Neural progenitor cell (in vitro differentiated cells): ENCODE measurements around the gene IFRD1. TPM values are rescaled to one million over a fixed set of nuclear protein-coding genes. Genes with fewer than 3 reads are reported as not detected.

Experiments used
- DNase-seq: peaks from one replicate; pipeline ENCODE4 v3.0.0-alpha.2; 2016; ENCODE audit warnings: low spot score
- H2AFZ ChIP-seq: fragments of 200-600 bp; sonication (generic); replicated peaks from 2 replicates; pipeline ENCODE4 v1.6.1; 2016; ENCODE audit warnings: antibody characterized with exemption
- H3F3A ChIP-seq: fragments of 200-600 bp; sonication (generic); 2 replicates; pipeline ENCODE4 v1.6.1; 2016; ENCODE audit warnings: antibody characterized with exemption, low read depth
- H3K27ac ChIP-seq: fragments of 200-600 bp; sonication (generic); 2 replicates; pipeline ENCODE4 v1.5.1; 2016; ENCODE audit warnings: mild to moderate bottlenecking
- H3K27me3 ChIP-seq: fragments of 200-600 bp; sonication (generic); 2 replicates; pipeline ENCODE4 v1.6.1; 2016; ENCODE audit warnings: mild to moderate bottlenecking, moderate library complexity
- H3K36me3 ChIP-seq: fragments of 200-600 bp; sonication (generic); 2 replicates; pipeline ENCODE4 v1.5.1; 2016
- H3K4me1 ChIP-seq: fragments of 200-600 bp; sonication (generic); 2 replicates; pipeline ENCODE4 v1.6.1; 2016; ENCODE audit warnings: mixed run types
- H3K4me2 ChIP-seq: fragments of 200-600 bp; sonication (generic); 2 replicates; pipeline ENCODE4 v1.6.1; 2016
- H3K4me3 ChIP-seq: fragments of 200-600 bp; sonication (generic); 2 replicates; pipeline ENCODE4 v1.5.1; 2016
- H3K79me2 ChIP-seq: fragments of 200-600 bp; sonication (generic); 2 replicates; pipeline ENCODE4 v1.6.1; 2016; ENCODE audit warnings: low read depth
- H3K9ac ChIP-seq: fragments of 200-600 bp; sonication (generic); 2 replicates; pipeline ENCODE4 v1.6.1; 2016
- H3K9me3 ChIP-seq: fragments of 200-600 bp; sonication (generic); 2 replicates; pipeline ENCODE4 v1.5.1; 2016; ENCODE audit warnings: low read depth
- H4K20me1 ChIP-seq: fragments of 200-600 bp; sonication (generic); 2 replicates; pipeline ENCODE4 v1.6.1; 2016; ENCODE audit warnings: low read depth
- H3K27ac Mint-ChIP-seq: 3 replicates; pipeline ENCODE4 v1.8.0; 2021; ENCODE audit warnings: mixed read lengths
- H3K27me3 Mint-ChIP-seq: 2 replicates; pipeline ENCODE4 v1.8.0; 2022; ENCODE audit warnings: low read depth, mild to moderate bottlenecking, inconsistent platforms, moderate library complexity, mixed read lengths; ENCODE audit not compliant: insufficient read depth
- H3K36me3 Mint-ChIP-seq: 3 replicates; pipeline ENCODE4 v1.8.0; 2021; ENCODE audit warnings: mixed read lengths
- H3K4me1 Mint-ChIP-seq: 3 replicates; pipeline ENCODE4 v1.8.0; 2021; ENCODE audit warnings: mixed read lengths
- H3K4me3 Mint-ChIP-seq: 3 replicates; pipeline ENCODE4 v1.8.0; 2021; ENCODE audit warnings: mild to moderate bottlenecking, moderate library complexity, mixed read lengths
- H3K9me3 Mint-ChIP-seq: 3 replicates; pipeline ENCODE4 v1.8.0; 2020; ENCODE audit warnings: mixed read lengths
- EZH2 ChIP-seq: fragments of 200-600 bp; sonication (generic); IDR thresholded peaks from 2 replicates; pipeline ENCODE4 v1.6.1; 2017; ENCODE audit warnings: antibody characterized with exemption, mild to moderate bottlenecking, moderate library complexity
- EZH2phosphoT487 ChIP-seq: fragments of 200-600 bp; sonication (generic); IDR thresholded peaks from 2 replicates; pipeline ENCODE4 v1.6.1; 2017; ENCODE audit warnings: antibody characterized with exemption
- total RNA-seq: library from RNA; depleted of rRNA; stranded (reverse); fragments of >200 nt; gene quantifications from 2 replicates; pipeline ENCODE4 v1.2.3, GENCODE V29; 2015; ENCODE audit warnings: low replicate concordance
- TF ChIP-seq, protein P1 (sequence below): fragments of 200-600 bp; sonication (generic); IDR thresholded peaks from 2 replicates; pipeline ENCODE4 v1.5.1; 2017; ENCODE audit warnings: antibody characterized with exemption, mild to moderate bottlenecking

The IFRD1 gene
- total RNA-seq, 1 donor from 2014 or later = 110 TPM

DNA sequence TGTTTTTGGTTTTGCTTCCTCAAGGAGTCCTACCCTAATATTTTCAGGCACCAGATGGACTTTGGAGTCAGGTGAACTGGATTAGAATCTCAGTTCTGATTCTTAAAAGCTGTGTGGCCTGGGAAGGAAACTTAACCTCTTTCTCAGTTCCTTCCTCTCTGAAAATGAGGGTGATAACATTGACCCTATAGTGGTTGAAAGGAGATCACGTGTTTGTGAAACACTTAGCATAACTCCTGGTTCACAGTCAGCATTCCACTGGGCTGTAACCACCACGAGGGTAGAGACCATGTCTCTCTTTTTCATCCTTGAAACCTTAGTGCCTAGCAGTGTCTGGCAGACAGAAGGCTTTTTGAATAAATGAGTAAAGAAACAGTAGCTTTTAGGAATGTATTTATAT, 47.2 kb downstream of the IFRD1 start:
- no peak for DNase-seq
- Histone ChIP-seq H3K79me2 (no peaks in the 10 kb centered on the region), H2AFZ (no peak overlapping the region), H3K9me3 (no peaks in the 10 kb centered on the region), H3K27ac (no peak overlapping the region), H4K20me1 (no peaks in the 10 kb centered on the region), H3F3A (no peaks in the 10 kb centered on the region), H3K4me2 (no peak overlapping the region), H3K27me3 (no peaks in the 10 kb centered on the region), H3K36me3 (no peaks in the 10 kb centered on the region), H3K4me3 (no peak overlapping the region), H3K4me1 (peaks cover 9% of the 10 kb centered on the region), H3K9ac (no peak overlapping the region)
- H3K27ac Mint-ChIP-seq = no peak overlapping the region
- no peak overlapping the region for H3K4me3 Mint-ChIP-seq
- H3K36me3 Mint-ChIP-seq = no peaks in the 10 kb centered on the region
- H3K4me1 Mint-ChIP-seq = peaks cover 17% of the 10 kb centered on the region
- H3K27me3 Mint-ChIP-seq = no peaks in the 10 kb centered on the region
- H3K9me3 Mint-ChIP-seq = no peaks in the 10 kb centered on the region
- TF ChIP-seq EZH2phosphoT487 = no peak
- TF ChIP-seq, protein P1, sequence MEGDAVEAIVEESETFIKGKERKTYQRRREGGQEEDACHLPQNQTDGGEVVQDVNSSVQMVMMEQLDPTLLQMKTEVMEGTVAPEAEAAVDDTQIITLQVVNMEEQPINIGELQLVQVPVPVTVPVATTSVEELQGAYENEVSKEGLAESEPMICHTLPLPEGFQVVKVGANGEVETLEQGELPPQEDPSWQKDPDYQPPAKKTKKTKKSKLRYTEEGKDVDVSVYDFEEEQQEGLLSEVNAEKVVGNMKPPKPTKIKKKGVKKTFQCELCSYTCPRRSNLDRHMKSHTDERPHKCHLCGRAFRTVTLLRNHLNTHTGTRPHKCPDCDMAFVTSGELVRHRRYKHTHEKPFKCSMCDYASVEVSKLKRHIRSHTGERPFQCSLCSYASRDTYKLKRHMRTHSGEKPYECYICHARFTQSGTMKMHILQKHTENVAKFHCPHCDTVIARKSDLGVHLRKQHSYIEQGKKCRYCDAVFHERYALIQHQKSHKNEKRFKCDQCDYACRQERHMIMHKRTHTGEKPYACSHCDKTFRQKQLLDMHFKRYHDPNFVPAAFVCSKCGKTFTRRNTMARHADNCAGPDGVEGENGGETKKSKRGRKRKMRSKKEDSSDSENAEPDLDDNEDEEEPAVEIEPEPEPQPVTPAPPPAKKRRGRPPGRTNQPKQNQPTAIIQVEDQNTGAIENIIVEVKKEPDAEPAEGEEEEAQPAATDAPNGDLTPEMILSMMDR = no peak
- TF ChIP-seq EZH2 = no peak

DNA sequence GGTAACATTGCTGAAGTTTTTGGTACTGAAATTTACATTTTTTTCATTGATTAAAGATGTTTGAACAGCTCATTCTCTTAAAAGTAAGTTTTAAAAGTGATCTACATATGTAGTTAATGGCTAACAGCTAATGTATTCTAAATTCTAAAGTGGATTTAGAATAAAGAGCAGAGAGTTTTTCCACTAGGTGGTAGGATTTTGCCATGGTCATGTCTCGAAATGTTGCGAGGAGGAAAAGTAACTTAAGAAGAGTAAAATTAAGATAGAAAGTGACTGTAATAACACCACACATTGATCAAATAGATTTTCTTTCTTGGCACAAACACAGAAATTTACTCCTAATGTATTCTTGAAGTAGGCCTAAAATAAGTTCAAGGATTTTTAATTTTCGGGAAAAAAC, 50.4 kb downstream of the IFRD1 start:
- H3F3A ChIP-seq = no peaks in the 10 kb centered on the region
- no peak overlapping the region for H3K4me3 ChIP-seq
- no peaks in the 10 kb centered on the region for H3K27me3 ChIP-seq
- H3K27ac ChIP-seq = no peak overlapping the region
- no peaks in the 10 kb centered on the region for H3K9me3 ChIP-seq
- no peak overlapping the region for H2AFZ ChIP-seq
- Mint-ChIP-seq H3K27me3 (no peaks in the 10 kb centered on the region), H3K4me3 (no peak overlapping the region), H3K9me3 (no peaks in the 10 kb centered on the region), H3K27ac (no peak overlapping the region), H3K4me1 (peaks cover 15% of the 10 kb centered on the region), H3K36me3 (no peaks in the 10 kb centered on the region)
- H3K36me3 ChIP-seq = no peaks in the 10 kb centered on the region
- TF ChIP-seq, protein P1 = peak; percentile 28
- TF ChIP-seq EZH2 (no peak), EZH2phosphoT487 (no peak)
- no peak overlapping the region for H3K4me2 ChIP-seq
- H3K9ac ChIP-seq = no peak overlapping the region
- DNase-seq = no peak
- H4K20me1 ChIP-seq = no peaks in the 10 kb centered on the region
- peaks cover under 1% of the 10 kb centered on the region for H3K4me1 ChIP-seq
- H3K79me2 ChIP-seq = no peaks in the 10 kb centered on the region

DNA sequence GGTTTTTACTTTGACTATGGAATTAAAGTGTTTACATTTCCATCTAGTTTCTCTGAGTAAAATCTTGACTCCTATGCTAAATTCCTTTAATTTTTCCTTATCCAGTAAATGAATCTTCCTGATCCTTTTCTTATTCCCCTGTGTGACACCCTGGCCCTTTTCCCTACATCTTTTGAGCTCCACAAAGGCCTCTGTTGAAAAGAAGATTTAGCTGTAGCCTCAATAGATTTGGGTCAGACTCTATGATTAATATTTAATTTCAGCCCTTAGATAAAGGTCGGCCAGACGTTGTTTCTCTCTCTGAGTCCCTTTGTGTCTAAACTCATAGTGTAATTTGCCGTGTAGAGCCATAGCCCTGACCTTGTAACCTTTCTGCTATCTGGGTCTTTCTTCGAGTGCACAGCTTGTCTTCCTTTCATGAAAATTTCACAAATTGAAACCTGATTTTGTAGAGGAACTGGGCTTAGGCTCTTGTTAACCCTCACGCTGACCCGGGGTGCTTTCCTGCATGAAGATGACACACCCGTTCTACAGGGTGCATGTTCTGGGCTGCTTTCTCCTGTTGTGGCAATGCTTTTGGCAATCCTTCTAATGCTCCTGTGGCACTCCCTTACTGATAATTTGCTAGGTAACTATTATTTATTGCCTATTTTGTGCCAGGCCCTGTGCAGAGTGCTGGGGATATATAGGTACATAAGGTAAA, 51.7 kb downstream of the IFRD1 start:
- no peaks in the 10 kb centered on the region for H3K27me3 Mint-ChIP-seq
- no peak overlapping the region for H3K4me2 ChIP-seq
- no peak for TF ChIP-seq EZH2
- TF ChIP-seq, protein P1 = no peak
- TF ChIP-seq EZH2phosphoT487 = no peak
- no peaks in the 10 kb centered on the region for H4K20me1 ChIP-seq
- H3K9me3 Mint-ChIP-seq = no peaks in the 10 kb centered on the region
- H3K27me3 ChIP-seq = no peaks in the 10 kb centered on the region
- H3K4me3 Mint-ChIP-seq = no peak overlapping the region
- H3K9ac ChIP-seq = no peak overlapping the region
- H3K36me3 Mint-ChIP-seq = no peaks in the 10 kb centered on the region
- no peaks in the 10 kb centered on the region for H3F3A ChIP-seq
- DNase-seq = no peak
- no peak overlapping the region for H3K27ac ChIP-seq
- H2AFZ ChIP-seq = no peak overlapping the region
- H3K79me2 ChIP-seq = no peaks in the 10 kb centered on the region
- H3K27ac Mint-ChIP-seq = no peak overlapping the region
- H3K36me3 ChIP-seq = no peaks in the 10 kb centered on the region
- no peaks in the 10 kb centered on the region for H3K4me1 ChIP-seq
- H3K9me3 ChIP-seq = no peaks in the 10 kb centered on the region
- H3K4me3 ChIP-seq = no peak overlapping the region
- H3K4me1 Mint-ChIP-seq = peaks cover 13% of the 10 kb centered on the region
